Spleen (tissue), 11 donors: ENCODE data around the gene GPRC5D. TPM values are rescaled to one million over a fixed set of nuclear protein-coding genes. Genes with fewer than 3 reads are reported as not detected.

Experiments
- DNase-seq: peaks from one replicate; pipeline ENCODE4 v3.0.0-alpha.2; 2020
- H3K27ac ChIP-seq, 8 donors: fragments of 200-600 bp; sonication (generic) in 7 of 8; 1 replicate in 4 of 8; 2 replicates in 4 of 8; pipeline versions ENCODE4 v1.5.0 to v1.8.0; 2016 to 2021; ENCODE audit warnings: inconsistent platforms in 4 of 8, mild to moderate bottlenecking in 4 of 8, moderate library complexity in 1 of 8
- H3K27me3 ChIP-seq, 7 donors: fragments of 200-600 bp; sonication (generic) in 6 of 7; replicated peaks in 1 of 7; 1 replicate in 4 of 7; 2 replicates in 3 of 7; pipeline versions ENCODE4 v1.5.0 to v1.8.0; 2016 to 2021; ENCODE audit warnings: inconsistent platforms in 3 of 7, mild to moderate bottlenecking in 1 of 7
- H3K36me3 ChIP-seq, 6 donors: fragments of 200-600 bp; sonication (generic) in 5 of 6; 1 replicate in 4 of 6; 2 replicates in 2 of 6; pipeline versions ENCODE4 v1.5.0 to v1.8.0; 2016 to 2021; ENCODE audit warnings: inconsistent platforms in 2 of 6
- H3K4me1 ChIP-seq, 6 donors: fragments of 200-600 bp; sonication (generic) in 5 of 6; 1 replicate in 3 of 6; 2 replicates in 3 of 6; pipeline versions ENCODE4 v1.5.0 to v1.8.0; 2016 to 2021; ENCODE audit warnings: inconsistent platforms in 3 of 6
- H3K4me3 ChIP-seq, 8 donors: fragments of 200-600 bp; sonication (generic) in 7 of 8; 1 replicate in 4 of 8; 2 replicates in 4 of 8; pipeline versions ENCODE4 v1.5.0 to v1.8.0; 2016 to 2021; ENCODE audit warnings: inconsistent platforms in 4 of 8, mild to moderate bottlenecking in 4 of 8, moderate library complexity in 2 of 8
- H3K9me3 ChIP-seq, 8 donors: fragments of 200-600 bp; sonication (generic) in 7 of 8; 1 replicate in 4 of 8; 2 replicates in 4 of 8; pipeline versions ENCODE4 v1.5.0 to v1.8.0; 2016 to 2021; ENCODE audit warnings: inconsistent platforms in 4 of 8
- POLR2A ChIP-seq, 3 donors: fragments of 450-650 bp; IDR thresholded peaks; one replicate each; pipeline ENCODE4 v1.5.1; 2017; ENCODE audit warnings: antibody characterized with exemption in 3 of 3, mild to moderate bottlenecking in 1 of 3
- POLR2AphosphoS5 ChIP-seq, 3 donors: sonication (generic); formaldehyde crosslinking; IDR thresholded peaks; one replicate each; pipeline ENCODE4 v1.5.1; 2017; ENCODE audit warnings: antibody characterized with exemption in 3 of 3
- WGBS, 5 donors: extraction: QIAGEN DNeasy Blood & Tissue Kit in 3 of 5; methylation state at CpG; one replicate each; pipeline versions ENCODE4 v1.1.5 to v1.1.7; 2013 to 2018; 5-methylcytosine and 5-hydroxymethylcytosine counted together
- intact Hi-C: fragments of 100-400 bp; cut with DNase I; formaldehyde crosslinking; loops from one replicate; pipeline ENCODE4 v1.15.0; 2023; ENCODE audit warnings: low total_unique reads
- polyA plus RNA-seq, 3 donors: library from polyadenylated mRNA; stranded (reverse); fragments of 200-250 nt; gene quantifications; one replicate each; pipeline ENCODE4 v1.2.1, GENCODE V29; 2013
- total RNA-seq, 7 donors: library from RNA; depleted of rRNA in 3 of 7; stranded (reverse); fragments of >200 nt in 3 of 7; fragmentation: NEBNext Ultra II Directional in 4 of 7; extraction: Animal tissue kit (Norgen Biotek cat#: 25700) in 4 of 7; gene quantifications; one replicate each; pipeline versions ENCODE4 v1.1.0 to v1.2.1, GENCODE V29; 2016 to 2021
- TF ChIP-seq, protein P1 (sequence below), 11 experiments: fragments of 200-600 bp in 7 of 11; fragments of 450-650 bp in 4 of 11; sonication (generic) in 4 of 11; IDR thresholded peaks in 8 of 11; conservative IDR thresholded peaks in 3 of 11; 1 replicate in 7 of 11; 2 replicates in 4 of 11; pipeline versions ENCODE4 v1.4.0 to v1.8.0; 2016 to 2021; ENCODE audit warnings: antibody characterized with exemption in 11 of 11, inconsistent platforms in 4 of 11, mild to moderate bottlenecking in 1 of 11
- donor health status: healthy with polysubstance abuse.
- donor health status: DM: no; HTN: no; CAD: no; lungs with moderate emphysema.
- donor health status: DM: no; HTN: no; CAD: no.
- donor health status: Bipolar disorder and iron deficiency.
- donor health status: healthy.
- donor health status: DM: no; HTN: no; CAD: no.
- donor health status: DM: yes; HTN: yes; CAD: no.

Gene GPRC5D
- total and polyA plus RNA-seq, 10 donors: 0.23 to 1.4 (median 0.41) TPM; not detected in 5

DNA sequence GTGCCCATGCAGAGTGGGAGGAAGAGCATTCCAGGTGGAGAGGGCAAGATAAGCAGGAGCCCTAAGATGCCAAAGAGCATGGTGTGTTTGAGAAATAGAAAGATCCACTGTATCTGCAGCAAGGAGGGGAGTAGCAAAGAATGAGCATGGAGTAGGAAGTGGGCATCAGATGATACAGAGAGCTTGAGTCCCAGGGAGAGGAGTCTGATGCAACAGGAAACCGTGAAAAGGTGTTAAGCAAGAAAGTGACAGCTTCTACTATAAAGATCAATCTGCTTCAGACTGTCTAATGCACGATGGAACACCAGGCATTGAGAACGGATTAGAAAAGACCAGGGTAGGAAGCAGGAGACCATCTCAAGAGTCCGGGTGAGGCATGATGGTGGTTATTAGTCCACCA, 12.3 kb upstream of the GPRC5D start:
- Histone ChIP-seq H3K36me3 (peaks cover 0 to 41% (median 11%) of the 10 kb centered on the region in 6 donors), H3K27me3 (no peaks in the 10 kb centered on the region), H3K4me1 (peaks cover 0 to 6% (median 0%) of the 10 kb centered on the region in 6 donors), H3K27ac (no peak overlapping the region), H3K4me3 (no peak overlapping the region), H3K9me3 (no peaks in the 10 kb centered on the region)
- WGBS, 5 donors: 53 to 87% (median 64%) methylated on average over 4 of the region's 4 CpGs
- no peak for TF ChIP-seq POLR2A (IDR thresholded peaks at IDR 0.05)
- no peak for DNase-seq
- intact Hi-C loops: no loop called here

DNA sequence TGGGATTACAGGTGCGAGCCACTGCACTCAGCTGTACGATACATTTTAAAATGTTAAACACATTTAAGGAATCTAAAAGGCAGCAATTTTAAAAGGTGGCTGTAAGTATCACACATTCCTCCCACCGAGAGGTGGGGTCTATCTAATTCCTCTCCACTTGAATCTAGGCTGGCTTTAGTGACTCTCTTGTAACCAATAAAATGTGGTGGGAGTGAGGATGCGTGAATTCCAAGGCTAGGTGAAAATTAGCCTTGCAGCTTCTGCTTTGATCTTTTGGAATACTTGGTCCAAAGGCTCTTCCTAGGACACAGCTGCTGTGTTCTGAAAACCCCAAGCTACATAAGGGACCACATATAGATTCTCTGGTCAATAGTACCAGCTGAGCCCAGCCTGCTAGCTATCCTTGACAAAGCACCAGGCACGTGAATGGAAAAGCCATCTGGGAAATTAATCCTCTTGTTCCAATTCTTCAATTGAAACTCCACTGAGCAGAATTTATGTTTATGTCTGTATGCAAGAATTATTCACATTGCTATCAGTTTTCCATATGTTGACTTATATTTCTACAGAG, 8.8 kb upstream of the GPRC5D start:
- no peak for DNase-seq
- peaks cover 0 to 6% (median 0%) of the 10 kb centered on the region in 6 donors for H3K36me3 ChIP-seq
- intact Hi-C loops: no loop called here
- no peaks in the 10 kb centered on the region for H3K27me3 ChIP-seq
- peaks cover 0 to 6% (median 0%) of the 10 kb centered on the region in 6 donors for H3K4me1 ChIP-seq
- WGBS, 5 donors: 81 to 93% (median 84%) methylated on average over 5 of the region's 5 CpGs
- H3K4me3 ChIP-seq: no peak overlapping the region
- no peaks in the 10 kb centered on the region for H3K9me3 ChIP-seq
- TF ChIP-seq, protein P1, sequence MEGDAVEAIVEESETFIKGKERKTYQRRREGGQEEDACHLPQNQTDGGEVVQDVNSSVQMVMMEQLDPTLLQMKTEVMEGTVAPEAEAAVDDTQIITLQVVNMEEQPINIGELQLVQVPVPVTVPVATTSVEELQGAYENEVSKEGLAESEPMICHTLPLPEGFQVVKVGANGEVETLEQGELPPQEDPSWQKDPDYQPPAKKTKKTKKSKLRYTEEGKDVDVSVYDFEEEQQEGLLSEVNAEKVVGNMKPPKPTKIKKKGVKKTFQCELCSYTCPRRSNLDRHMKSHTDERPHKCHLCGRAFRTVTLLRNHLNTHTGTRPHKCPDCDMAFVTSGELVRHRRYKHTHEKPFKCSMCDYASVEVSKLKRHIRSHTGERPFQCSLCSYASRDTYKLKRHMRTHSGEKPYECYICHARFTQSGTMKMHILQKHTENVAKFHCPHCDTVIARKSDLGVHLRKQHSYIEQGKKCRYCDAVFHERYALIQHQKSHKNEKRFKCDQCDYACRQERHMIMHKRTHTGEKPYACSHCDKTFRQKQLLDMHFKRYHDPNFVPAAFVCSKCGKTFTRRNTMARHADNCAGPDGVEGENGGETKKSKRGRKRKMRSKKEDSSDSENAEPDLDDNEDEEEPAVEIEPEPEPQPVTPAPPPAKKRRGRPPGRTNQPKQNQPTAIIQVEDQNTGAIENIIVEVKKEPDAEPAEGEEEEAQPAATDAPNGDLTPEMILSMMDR (IDR thresholded peaks at IDR 0.05 in 8 of 11, conservative IDR thresholded peaks at IDR 0.05 in 3 of 11): no peak
- no peak for TF ChIP-seq POLR2A (IDR thresholded peaks at IDR 0.05)
- no peak for TF ChIP-seq POLR2AphosphoS5 (IDR thresholded peaks at IDR 0.05)
- no peak overlapping the region for H3K27ac ChIP-seq

DNA sequence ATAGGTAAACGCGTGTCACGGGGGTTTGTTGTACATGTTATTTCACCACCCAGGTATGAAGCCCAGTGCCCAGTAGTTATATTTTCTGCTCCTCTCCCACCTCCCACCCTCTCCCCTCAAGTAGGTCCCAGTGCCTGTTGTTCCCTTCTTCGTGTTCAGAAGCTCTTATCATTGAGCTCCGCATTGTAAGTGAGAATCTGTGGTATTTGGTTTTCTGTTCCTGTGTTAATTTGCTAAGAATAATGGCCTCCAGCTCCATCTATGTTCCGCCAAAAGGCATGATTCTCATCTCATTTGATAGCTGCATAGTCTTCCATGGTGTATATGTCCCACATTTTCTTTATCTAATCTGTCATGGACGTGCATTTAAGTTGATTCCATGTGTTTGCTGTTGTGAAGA, 6.9 kb upstream of the GPRC5D start:
- H3K9me3 ChIP-seq: no peaks in the 10 kb centered on the region
- no peaks in the 10 kb centered on the region for H3K4me1 ChIP-seq
- WGBS, 5 donors: 69 to 84% (median 70%) methylated on average over 7 of the region's 7 CpGs
- no peak overlapping the region for H3K4me3 ChIP-seq
- H3K27me3 ChIP-seq: no peaks in the 10 kb centered on the region
- intact Hi-C loops: no loop called here
- TF ChIP-seq POLR2AphosphoS5 (IDR thresholded peaks at IDR 0.05): no peak
- no peak for TF ChIP-seq POLR2A (IDR thresholded peaks at IDR 0.05)
- TF ChIP-seq, protein P1 (IDR thresholded peaks at IDR 0.05 in 8 of 11, conservative IDR thresholded peaks at IDR 0.05 in 3 of 11): no peak
- no peak overlapping the region for H3K27ac ChIP-seq
- DNase-seq: no peak
- peaks cover 0 to 4% (median 0%) of the 10 kb centered on the region in 6 donors for H3K36me3 ChIP-seq

DNA sequence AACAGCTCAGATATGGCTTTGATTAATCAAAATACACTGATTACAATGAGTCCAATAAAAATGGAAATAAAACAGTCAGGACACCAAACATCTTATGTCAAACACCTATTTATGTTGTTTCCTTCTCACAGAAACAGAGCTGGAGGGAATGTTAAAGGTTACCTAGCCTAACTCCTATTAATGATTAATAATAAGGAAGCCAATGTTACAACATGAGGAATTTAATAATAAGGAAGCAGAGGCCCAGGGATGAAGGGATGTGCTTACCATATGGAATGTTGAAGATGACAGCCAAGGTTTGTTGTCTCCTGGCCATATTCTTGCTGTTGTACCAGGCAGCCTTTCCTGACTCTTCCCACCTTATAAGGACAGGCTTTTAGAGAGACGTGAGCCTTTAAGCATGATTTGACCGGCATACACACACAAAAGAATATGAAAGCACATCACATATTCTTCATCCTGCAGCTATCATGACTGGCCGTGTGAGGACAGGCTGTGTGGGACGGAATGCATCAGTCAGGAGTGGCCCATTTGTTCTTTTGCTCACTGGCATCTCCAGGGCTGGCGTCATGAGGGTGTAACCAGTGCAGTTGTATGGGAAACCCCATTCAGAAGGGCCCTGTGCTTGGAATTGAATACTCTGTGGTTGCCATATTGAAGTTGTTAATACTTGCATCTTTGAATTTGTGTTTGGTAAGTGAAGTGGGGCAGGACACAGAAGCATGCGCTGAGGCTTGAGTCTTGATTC, 3.1 kb upstream of the GPRC5D start:
- no peaks in the 10 kb centered on the region for H3K4me1 ChIP-seq
- H3K9me3 ChIP-seq: no peaks in the 10 kb centered on the region
- peaks cover 0 to 4% (median 0%) of the 10 kb centered on the region in 6 donors for H3K36me3 ChIP-seq
- H3K4me3 ChIP-seq: no peak overlapping the region
- no peak for TF ChIP-seq POLR2A (IDR thresholded peaks at IDR 0.05)
- no peak for TF ChIP-seq POLR2AphosphoS5 (IDR thresholded peaks at IDR 0.05)
- TF ChIP-seq, protein P1 (IDR thresholded peaks at IDR 0.05 in 8 of 11, conservative IDR thresholded peaks at IDR 0.05 in 3 of 11): no peak
- DNase-seq: no peak
- intact Hi-C loops: no loop called here
- H3K27me3 ChIP-seq: no peaks in the 10 kb centered on the region
- no peak overlapping the region for H3K27ac ChIP-seq
- 93 to 98% (median 95%) methylated on average over 6 of the region's 6 CpGs for WGBS, 5 donors
